Measurements from ENCODE around the gene GRIA1.

DNA sequence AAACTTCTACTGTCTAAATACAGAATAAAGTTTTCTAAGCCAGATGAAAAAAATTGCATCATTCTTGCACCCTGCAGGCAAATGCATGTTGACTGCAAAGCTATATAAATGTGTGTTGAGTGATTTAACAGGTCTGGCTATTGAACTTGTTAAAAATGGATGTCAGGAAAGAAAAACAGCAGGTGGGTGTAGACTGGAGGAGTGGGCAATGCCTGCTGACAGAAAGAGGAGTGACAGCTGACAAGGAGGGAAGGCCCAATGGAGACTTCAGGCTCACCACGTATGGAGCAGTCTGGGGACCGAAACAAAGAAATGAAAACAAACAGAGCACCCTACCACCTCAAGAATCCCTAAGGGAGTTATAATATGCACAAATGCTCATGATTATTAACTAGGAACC is 127.8 kb downstream of the GRIA1 start:
- TF ChIP-seq POLR2A (IDR thresholded peaks at IDR 0.05; ENCODE audit: low read length) (no peak), GATA1 (IDR thresholded peaks at IDR 0.05; ENCODE audit: low read depth, low read length) (no peak)

Measured in erythroblast (primary cell).